Nephron (organoid): ENCODE results near the gene TMEM200B.
A peak's percentile ranks its signal among the peaks of the same experiment; 100 is the strongest.
"Not testable (repeated sequence)": the region's sequence is repeated elsewhere in the genome, so short reads cannot be mapped to it uniquely, and the experiment has no call there.

Source experiments
- H3K27ac Mint-ChIP-seq, 3 experiments: 2 replicates each; pipeline ENCODE4 v1.8.0; 2020; ENCODE audit warnings: mixed read lengths in 3 of 3, mild to moderate bottlenecking in 2 of 3, moderate library complexity in 1 of 3
- H3K27me3 Mint-ChIP-seq: 2 replicates; pipeline ENCODE4 v1.8.0; 2021; ENCODE audit warnings: low read depth, mild to moderate bottlenecking, moderate library complexity, mixed read lengths
- H3K36me3 Mint-ChIP-seq: 2 replicates; pipeline ENCODE4 v1.8.0; 2020; ENCODE audit warnings: low read depth, mixed read lengths
- H3K4me1 Mint-ChIP-seq: 2 replicates; pipeline ENCODE4 v1.8.0; 2020; ENCODE audit warnings: mixed read lengths
- H3K4me3 Mint-ChIP-seq, 3 experiments: 2 replicates each; pipeline ENCODE4 v1.8.0; 2020; ENCODE audit warnings: mild to moderate bottlenecking in 3 of 3, mixed read lengths in 3 of 3, moderate library complexity in 2 of 3
- H3K9me3 Mint-ChIP-seq: 2 replicates; pipeline ENCODE4 v1.8.0; 2020; ENCODE audit warnings: mixed read lengths
- TF ChIP-seq, protein P1 (sequence below), 3 experiments: fragments of 200-600 bp; sonication (generic); IDR thresholded peaks; one replicate each; pipeline ENCODE4 v1.5.0; 2021; ENCODE audit warnings: antibody characterized with exemption in 3 of 3; ENCODE audit not compliant: unreplicated experiment in 3 of 3

The TMEM200B gene

DNA sequence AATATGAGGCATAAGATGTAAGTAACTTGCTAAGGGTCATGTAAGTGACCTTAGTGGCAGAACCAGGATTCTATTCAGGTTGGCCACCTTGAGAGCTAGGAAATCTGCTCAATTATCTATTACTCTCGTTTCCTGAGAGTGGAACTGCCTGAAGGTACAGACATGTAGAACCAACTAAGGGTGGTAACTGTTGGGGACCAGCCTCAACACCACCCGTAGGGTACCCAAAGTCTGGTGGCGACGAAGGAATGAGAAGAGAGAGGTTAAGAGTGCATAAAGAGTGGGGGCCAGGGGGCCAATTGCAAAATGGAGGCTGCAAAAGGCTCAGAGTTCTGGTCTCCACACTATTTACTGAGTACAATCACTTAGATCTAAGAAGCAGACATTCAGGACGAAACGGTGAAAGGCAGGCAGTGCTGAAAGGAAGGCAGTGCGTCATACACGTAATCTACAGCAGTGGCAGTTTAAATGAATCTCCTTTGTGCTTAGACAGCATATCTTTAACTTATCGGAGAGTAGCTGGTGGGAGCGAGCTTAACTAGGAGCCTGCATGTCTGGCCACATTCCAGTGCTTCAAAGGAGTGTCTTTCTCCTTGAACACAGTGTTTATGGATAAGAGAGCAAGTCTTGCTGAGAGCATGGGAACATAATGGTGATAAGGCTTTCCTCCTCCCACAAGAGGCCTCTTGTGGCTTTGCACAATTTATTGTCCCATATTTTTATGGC, 33.0 kb upstream of the TMEM200B start:
- peak overlapping the region; percentile 2 to 50 (median 46) for H3K4me3 Mint-ChIP-seq
- H3K9me3 Mint-ChIP-seq, result no peaks in the 10 kb centered on the region
- H3K27me3 Mint-ChIP-seq, result no peaks in the 10 kb centered on the region
- peaks cover 84% of the 10 kb centered on the region for H3K36me3 Mint-ChIP-seq
- TF ChIP-seq, protein P1, sequence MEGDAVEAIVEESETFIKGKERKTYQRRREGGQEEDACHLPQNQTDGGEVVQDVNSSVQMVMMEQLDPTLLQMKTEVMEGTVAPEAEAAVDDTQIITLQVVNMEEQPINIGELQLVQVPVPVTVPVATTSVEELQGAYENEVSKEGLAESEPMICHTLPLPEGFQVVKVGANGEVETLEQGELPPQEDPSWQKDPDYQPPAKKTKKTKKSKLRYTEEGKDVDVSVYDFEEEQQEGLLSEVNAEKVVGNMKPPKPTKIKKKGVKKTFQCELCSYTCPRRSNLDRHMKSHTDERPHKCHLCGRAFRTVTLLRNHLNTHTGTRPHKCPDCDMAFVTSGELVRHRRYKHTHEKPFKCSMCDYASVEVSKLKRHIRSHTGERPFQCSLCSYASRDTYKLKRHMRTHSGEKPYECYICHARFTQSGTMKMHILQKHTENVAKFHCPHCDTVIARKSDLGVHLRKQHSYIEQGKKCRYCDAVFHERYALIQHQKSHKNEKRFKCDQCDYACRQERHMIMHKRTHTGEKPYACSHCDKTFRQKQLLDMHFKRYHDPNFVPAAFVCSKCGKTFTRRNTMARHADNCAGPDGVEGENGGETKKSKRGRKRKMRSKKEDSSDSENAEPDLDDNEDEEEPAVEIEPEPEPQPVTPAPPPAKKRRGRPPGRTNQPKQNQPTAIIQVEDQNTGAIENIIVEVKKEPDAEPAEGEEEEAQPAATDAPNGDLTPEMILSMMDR (IDR thresholded peaks at IDR 0.05; ENCODE audit: unreplicated experiment in 3 of 3), result no peak
- peak overlapping the region; percentile 90 to 99 (median 97) for H3K27ac Mint-ChIP-seq
- H3K4me1 Mint-ChIP-seq, result peaks cover 15% of the 10 kb centered on the region

DNA sequence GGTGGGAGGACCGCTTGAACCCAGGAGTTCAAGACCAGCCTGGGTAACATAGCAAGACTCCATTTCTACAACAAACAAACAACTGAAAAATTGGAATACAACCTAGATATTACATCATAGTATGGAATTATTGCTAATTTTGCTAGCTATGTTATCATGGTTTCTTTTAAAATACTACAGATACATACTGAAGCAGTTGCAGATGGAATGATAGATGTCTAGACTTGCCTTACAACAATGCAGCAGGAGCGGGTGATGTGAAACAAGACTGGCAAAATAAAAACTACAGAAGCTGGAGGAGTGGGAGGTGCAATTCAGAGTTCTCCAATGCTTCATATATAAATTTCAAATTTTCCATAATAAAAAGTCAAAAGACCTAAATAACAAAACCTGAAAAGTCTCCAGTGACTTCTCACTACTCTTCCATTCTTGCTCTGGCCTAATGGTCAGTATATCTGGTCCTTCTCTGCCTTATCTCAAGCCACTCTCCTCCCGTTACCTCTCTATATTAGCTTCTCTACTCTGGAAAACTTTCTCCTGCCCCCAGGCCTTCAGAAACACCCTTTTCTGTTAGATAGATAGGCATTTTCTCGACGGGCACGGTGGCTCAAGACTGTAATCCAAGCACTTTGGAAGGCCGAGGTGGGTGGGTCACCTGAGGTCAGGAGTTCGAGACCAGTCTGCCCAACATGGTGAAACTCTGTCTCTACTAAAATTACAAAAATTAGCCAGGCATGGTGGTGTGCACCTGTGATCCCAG, 28.5 kb upstream of the TMEM200B start:
- H3K4me1 Mint-ChIP-seq, result peaks cover 9% of the 10 kb centered on the region
- H3K9me3 Mint-ChIP-seq, result no peaks in the 10 kb centered on the region
- H3K27ac Mint-ChIP-seq, result no peak overlapping the region
- no peak overlapping the region for H3K4me3 Mint-ChIP-seq
- H3K27me3 Mint-ChIP-seq, result no peaks in the 10 kb centered on the region
- peaks cover 93% of the 10 kb centered on the region for H3K36me3 Mint-ChIP-seq
- TF ChIP-seq, protein P1 (IDR thresholded peaks at IDR 0.05; ENCODE audit: unreplicated experiment in 3 of 3), result no peak

DNA sequence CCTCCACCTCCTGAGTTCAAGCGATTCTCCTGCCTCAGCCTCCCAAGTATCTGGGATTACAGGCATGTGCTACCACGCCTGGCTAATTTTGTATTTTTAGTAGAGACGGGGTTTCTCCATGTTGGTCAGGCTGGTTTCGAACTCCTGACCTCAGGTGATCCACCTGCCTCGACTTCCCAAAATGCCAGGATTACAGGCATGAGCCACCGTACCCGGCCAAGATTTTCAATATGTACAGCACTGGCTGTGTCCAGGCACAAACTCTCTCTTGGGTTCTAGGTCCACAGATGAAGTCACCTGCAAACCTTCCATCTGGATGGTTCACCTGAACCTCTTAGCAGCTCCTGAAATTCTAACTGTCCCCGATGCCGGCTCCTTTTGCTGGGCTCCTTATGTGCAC, 26.6 kb upstream of the TMEM200B start:
- not testable (repeated sequence) for H3K9me3 Mint-ChIP-seq, H3K4me3 Mint-ChIP-seq, H3K27me3 Mint-ChIP-seq, H3K27ac Mint-ChIP-seq, H3K4me1 Mint-ChIP-seq
- peaks cover 96% of the 10 kb centered on the region for H3K36me3 Mint-ChIP-seq

DNA sequence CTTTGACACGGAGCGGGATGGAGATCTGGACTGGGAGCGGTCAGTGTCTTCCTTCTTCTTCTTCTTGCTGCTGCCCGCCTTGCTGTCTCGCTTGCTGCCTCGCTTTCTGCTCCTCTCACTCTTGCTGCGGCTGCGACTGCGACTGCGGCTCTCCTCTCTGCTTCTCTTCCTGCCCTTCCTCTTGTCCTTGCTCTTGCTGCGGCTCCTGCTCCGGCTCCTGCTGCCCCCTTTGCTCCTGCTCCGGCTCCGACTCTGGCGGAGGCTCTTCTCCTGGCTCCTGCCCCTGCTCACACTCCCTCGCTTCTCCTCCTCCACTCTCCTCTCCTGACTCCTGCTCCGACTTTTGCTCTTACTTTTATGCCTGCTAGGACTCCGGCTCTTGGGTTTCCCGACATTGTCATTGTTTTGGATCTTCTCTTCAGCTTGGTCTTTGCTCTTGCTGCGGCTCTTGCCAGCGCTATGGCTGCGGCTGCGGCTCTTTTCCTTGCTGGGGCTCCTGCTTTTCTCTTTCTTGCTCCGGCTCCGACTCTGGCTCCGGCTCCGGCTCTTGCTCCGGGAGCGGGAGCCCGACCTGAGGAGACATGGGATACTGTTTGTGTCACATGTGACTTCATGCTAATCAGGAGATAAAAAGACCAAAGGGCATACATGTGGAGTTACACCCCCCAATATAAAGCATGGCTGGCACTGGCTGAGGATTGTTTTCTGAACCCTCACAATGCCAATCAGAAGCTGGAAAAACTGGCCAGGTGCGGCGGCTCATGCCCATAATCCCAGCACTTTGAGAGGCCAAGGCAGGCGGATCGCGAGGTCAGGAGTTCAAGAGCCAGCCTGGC, 25.2 kb upstream of the TMEM200B start:
- TF ChIP-seq, protein P1 (IDR thresholded peaks at IDR 0.05; ENCODE audit: unreplicated experiment in 3 of 3), result no peak
- no peak overlapping the region for H3K4me3 Mint-ChIP-seq
- H3K27ac Mint-ChIP-seq, result peak overlapping the region in 1 of 3 experiments; percentile 48
- no peaks in the 10 kb centered on the region for H3K27me3 Mint-ChIP-seq
- no peaks in the 10 kb centered on the region for H3K9me3 Mint-ChIP-seq
- peaks cover 93% of the 10 kb centered on the region for H3K36me3 Mint-ChIP-seq
- no peaks in the 10 kb centered on the region for H3K4me1 Mint-ChIP-seq

DNA sequence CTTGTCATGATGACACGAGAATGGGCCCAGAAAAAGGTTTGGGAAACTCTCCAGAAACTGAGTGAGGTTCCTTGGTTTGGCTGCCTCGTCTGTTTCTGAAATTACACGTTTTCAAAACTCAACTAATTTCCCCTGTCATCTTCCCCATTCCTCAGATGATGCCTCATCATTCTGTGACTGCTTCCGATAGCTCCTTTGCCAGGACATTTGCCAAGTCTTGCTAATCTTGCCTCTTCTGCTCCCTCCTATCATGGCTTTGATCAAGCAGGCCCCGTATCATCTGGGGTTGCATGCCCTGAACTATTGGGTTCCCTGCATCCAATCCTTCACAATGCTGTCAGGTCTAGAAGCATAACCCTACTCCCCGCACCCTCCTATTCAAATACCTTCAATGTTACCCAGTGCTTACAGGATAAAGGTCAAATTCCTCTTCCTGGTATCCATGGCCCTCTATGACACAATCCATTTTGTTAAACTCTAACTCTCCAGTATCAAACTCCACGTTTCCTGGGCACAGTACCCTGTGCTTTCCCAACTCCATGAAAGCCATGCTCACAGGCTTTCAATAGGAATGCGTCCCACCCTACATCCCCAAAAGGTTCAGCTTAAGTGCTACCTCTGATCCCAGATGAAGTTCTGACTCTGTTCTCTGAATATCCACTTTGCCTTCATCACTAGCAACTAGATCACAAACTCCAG, 22.2 kb upstream of the TMEM200B start:
- no peaks in the 10 kb centered on the region for H3K27me3 Mint-ChIP-seq
- TF ChIP-seq, protein P1 (IDR thresholded peaks at IDR 0.05; ENCODE audit: unreplicated experiment in 3 of 3), result no peak
- no peaks in the 10 kb centered on the region for H3K9me3 Mint-ChIP-seq
- peak overlapping the region; percentile 11 to 82 (median 70) for H3K27ac Mint-ChIP-seq
- no peak overlapping the region for H3K4me3 Mint-ChIP-seq
- H3K36me3 Mint-ChIP-seq, result peaks cover 80% of the 10 kb centered on the region
- H3K4me1 Mint-ChIP-seq, result no peaks in the 10 kb centered on the region
